HG03108 (cell line): ENCODE measurements around the gene NEDD9.

Experiments used
- ATAC-seq: cut with Tn5 transposase; IDR thresholded peaks from one replicate; pipeline ENCODE4 v1.9.1; 2021; ENCODE audit warnings: moderate library complexity; ENCODE audit not compliant: unreplicated experiment

Gene NEDD9

GRCh38 chr6:11219400-11219834 lies 13.1 kb downstream of the NEDD9 start:
- ATAC-seq = no peak

- no peak for ATAC-seq
Measured at GRCh38 chr6:11218538-11219399, 13.7 kb downstream of the NEDD9 start.

GRCh38 chr6:11218102-11218442 lies 14.4 kb downstream of the NEDD9 start:
- ATAC-seq = no peak

- peak; percentile 45 for ATAC-seq
Measured at GRCh38 chr6:11217360-11218101, 14.9 kb downstream of the NEDD9 start.

GRCh38 chr6:11215773-11216172 lies 16.7 kb downstream of the NEDD9 start:
- ATAC-seq = no peak

GRCh38 chr6:11214901-11215300 lies 17.6 kb downstream of the NEDD9 start:
- ATAC-seq = no peak

GRCh38 chr6:11214084-11214833 lies 18.2 kb downstream of the NEDD9 start:
- no peak for ATAC-seq

GRCh38 chr6:11213422-11214021 lies 18.9 kb downstream of the NEDD9 start:
- no peak for ATAC-seq

GRCh38 chr6:11212664-11213063 lies 19.8 kb downstream of the NEDD9 start:
- ATAC-seq = no peak

GRCh38 chr6:11211254-11211653 lies 21.2 kb downstream of the NEDD9 start:
- ATAC-seq = no peak

- ATAC-seq = no peak
Measured at GRCh38 chr6:11210386-11211138, 21.9 kb downstream of the NEDD9 start.

GRCh38 chr6:11209906-11210305 lies 22.6 kb downstream of the NEDD9 start:
- no peak for ATAC-seq

- no peak for ATAC-seq
Measured at GRCh38 chr6:11209369-11209768, 23.1 kb downstream of the NEDD9 start.

- ATAC-seq = no peak
Measured at GRCh38 chr6:11208854-11209253, 23.6 kb downstream of the NEDD9 start.

- ATAC-seq = no peak
Measured at GRCh38 chr6:11208267-11208666, 24.2 kb downstream of the NEDD9 start.

GRCh38 chr6:11207199-11207968 lies 25.1 kb downstream of the NEDD9 start:
- ATAC-seq = no peak

- ATAC-seq = no peak
Measured at GRCh38 chr6:11206576-11206975, 25.9 kb downstream of the NEDD9 start.

GRCh38 chr6:11204794-11205366 lies 27.6 kb downstream of the NEDD9 start:
- no peak for ATAC-seq

- ATAC-seq = no peak
Measured at GRCh38 chr6:11204005-11204399, 28.5 kb downstream of the NEDD9 start.
